GM21529 (cell line): Measurements from ENCODE around the gene ARL6IP4.

Experiments used
- ATAC-seq: cut with Tn5 transposase; IDR thresholded peaks from one replicate; pipeline ENCODE4 v1.9.1; 2021; ENCODE audit not compliant: unreplicated experiment

Gene ARL6IP4

DNA sequence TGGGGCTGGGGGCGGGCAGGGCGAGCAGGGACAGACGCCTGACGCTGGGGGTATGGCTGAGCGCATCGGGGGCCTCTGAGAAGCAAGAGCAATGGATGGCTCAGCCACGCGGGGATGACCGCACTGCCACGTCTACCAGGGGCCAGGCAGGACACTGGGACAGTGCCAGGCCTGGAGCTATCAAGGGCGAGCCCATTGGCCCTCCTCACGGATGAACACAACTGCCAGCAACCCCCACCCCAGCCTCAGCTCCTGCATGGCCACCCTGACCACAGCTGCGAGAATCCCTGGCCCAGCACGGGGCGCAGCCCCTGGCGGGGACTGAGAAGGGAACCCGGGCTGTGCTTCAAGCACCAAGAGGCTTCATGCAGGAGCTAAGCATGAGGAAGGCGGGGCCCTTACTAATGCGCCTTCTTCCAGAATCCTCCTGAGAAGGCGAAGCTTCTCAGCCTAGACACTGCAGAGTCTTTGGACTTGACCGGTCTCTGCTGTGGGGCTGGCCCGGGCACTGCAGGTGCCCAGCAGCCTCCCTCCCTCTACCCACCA, 9.5 kb downstream of the ARL6IP4 start:
- ATAC-seq: no peak

DNA sequence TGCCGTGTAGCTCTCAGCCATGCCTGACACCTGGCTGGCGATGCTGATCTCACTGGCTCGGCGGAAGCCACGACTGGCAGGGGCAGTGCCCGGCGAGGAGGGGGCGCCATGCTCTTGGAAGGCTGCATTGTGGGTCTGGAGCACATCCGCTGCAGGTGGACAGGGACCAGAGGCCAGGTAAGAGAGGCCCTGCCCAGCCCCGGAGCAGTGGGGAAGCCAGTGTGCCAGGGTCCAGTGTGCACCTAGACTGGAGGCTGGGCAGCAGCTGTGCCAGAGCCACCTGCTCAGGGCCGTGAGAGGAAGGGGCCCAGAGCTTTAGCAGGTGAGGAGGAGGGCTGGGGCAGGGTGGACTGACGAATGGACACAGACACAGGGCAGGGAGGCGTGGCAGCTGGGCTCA, 10.1 kb downstream of the ARL6IP4 start:
- ATAC-seq: no peak

DNA sequence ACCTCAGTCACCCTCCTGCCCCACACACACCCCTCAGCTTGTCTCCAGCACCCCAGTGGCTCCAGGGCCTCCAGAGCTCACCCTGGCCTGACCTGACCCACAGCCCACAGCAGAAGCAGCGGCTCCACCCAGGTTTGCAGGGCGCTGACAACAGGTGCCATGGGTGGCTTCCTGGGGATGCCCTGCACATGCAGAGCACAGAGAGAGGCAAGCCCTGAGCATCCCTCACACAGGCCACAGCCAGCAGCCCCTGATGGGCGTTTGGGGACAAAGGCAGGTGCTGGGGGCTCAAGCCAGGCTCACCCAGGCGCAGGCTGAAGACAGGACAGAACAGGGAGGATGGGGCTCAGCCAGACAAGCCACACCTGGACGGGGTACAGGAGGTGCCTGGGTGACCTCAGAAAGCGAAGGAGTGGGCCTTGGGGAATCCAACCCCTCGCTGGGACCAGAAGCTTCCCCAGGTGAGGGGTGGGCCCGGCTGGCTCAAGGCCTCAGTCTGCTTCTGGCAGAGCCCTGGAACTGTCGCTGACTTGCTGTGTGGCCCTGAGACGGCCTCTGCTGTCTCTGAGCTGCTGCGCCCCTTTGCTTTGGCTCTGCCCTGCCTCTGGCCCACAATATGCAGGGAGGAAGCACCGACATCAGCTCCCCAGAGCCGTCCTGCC, 10.6 kb downstream of the ARL6IP4 start:
- no peak for ATAC-seq

DNA sequence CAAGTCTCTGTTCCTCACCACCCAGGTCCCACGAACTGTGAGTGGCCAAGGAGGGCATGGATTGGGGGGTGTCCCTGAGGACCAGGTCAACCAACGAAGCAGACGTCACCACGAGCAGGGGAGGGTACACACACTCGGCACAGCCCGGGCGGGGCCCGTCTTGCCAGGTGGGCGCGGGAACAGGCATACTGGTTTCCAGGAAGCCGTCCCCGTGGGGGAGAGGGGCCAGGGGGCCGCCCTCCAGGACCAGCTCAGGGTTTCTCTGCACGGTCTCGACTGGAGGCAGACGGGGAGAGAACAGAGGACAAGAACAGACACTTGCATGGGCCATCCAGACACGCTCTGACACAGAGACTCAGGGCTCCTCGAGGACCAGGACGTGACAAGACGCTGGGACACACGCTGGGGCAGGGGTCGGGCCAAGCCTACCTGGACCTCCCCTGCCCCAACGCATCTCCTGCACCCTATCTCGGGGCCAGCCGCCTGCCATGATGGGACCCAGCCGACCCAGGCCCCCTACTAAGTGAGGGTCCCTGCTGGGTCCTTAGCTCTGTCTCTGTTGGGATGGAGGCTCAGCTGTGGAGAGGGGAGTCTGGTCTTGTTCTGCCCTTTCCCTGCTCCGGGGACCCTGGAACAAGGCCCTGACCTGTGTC, 11.3 kb downstream of the ARL6IP4 start:
- no peak for ATAC-seq

DNA sequence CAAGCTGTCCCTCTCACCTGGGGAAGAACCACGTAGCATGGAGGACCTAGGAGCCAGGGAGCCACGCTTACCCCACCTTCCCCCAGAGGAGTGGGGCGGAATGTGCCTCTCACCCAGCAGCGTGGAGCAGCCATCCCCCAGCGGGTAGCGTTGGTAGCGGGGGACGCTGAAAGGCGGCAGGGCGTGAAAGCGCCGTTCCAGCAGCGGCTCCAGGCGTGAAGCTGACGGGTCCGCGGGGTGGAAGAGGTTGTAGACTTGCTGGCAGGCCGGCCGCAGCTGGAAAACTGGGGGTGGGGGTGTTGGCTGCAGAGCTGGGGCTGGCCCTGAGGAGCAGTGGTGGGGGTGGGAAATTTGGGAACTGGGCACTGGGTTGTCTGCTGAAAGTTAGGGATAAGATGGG, 11.9 kb downstream of the ARL6IP4 start:
- no peak for ATAC-seq

DNA sequence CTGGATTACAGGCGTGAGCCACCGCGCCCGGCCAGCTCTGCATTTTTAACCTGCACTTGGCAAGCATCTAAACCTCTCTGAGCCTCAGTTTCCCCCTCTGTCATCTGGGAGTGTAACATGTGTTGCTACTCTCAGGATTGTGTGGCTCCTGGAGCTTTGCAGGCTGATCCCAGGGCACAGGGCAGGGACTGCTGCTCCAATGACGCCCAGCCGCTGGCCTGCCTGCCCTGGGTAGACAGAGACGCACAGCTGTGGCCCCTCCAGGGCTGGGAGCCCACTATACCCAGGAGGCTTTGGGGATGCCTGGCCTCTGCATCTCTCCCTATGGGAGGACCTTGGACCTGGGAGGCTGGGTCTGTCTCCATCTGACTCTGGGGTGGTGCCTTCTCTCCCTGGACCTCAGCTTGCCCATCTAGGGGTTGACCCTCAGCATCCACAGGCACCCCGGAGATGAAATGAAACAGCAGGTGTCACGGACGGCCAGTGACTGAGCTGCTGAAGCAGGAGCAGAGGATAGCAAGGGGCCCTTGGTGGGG, 13.7 kb downstream of the ARL6IP4 start:
- ATAC-seq: no peak

DNA sequence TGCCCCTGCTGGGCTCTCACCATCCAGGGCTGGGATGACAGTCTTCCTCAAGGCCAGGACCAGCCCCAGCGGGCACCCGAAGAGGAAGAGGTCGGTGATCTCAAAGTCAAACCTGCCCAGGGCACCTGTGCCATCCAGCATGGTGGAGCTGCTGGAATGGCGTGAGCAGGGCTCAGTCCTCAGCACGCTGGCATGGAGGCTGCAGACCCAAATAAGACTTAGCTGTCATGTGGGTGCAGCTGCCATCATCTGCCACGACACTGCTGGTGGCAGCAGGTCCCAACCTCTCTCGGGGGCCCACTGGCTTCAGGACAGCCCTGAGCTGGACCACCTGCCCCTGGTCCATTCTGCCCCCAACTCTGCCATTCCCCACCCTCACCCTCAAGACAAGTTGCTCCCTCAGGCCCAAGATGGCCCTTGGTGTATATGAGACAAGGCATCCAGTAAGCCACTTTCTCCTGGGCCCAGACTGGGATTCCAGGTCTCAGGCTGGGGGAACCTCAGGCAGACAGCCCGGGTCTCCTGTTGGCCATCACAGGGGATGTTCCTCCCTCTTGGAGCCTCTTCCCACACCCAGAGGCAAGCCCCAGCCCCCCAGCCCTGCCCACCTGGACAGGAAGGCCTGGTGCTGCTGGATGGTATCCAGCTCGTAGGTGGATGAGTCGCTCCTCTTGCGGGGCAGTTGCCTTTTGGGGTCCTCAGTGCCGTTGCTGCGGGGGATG, 14.5 kb downstream of the ARL6IP4 start:
- ATAC-seq: no peak

DNA sequence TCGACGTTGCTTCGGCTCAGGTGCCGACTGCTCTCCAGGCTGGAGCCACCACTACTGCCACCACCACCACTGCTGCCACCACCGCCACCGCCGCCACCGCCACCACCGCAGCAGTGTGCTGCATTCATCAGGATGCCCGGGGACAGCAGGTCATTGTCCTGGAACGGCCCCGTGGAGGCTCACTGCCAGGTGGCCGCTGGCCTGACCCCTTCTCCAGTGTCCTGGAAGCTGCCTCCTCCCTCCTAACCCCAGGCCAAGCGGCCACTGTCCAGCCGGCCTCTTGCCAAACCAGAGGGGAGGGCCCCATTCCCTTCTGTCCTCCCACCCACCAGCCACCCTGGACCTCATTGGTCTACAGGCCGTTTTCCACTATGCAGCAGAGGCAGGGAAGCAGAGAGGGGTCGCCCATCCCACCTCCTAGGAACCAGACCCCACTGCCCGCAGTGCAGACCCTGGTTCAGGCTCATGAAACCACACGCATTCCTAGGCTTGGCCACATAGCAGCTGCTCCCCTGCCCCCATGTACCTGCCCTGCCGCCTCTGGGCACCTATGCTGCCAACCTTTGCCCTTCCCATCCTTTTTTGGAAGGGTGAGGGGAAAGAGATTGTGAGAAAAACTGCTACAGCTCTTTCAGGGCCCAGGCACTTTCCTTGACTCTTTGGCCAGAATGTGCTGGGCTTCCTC, 15.2 kb downstream of the ARL6IP4 start:
- ATAC-seq: no peak

DNA sequence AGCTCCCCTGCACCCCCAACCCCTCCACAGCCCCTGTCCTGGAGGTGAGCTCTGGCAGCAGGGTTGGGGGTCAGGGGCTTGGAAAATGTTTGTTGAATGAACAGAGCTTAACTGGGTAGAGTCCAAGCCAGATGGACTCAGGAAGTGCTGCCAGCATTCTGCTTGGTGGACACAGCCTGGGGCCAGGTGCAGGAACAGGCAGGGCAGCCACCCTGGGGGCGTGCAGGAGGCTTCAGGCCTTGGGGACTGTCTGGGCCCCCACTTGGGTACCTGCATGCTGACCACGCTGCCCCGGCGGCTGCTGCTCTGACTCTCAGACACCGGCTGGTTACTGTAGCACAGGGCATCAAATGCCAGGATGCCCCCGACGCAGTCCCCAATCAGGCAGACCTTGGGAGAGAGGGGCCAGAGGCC, 15.7 kb downstream of the ARL6IP4 start:
- no peak for ATAC-seq

DNA sequence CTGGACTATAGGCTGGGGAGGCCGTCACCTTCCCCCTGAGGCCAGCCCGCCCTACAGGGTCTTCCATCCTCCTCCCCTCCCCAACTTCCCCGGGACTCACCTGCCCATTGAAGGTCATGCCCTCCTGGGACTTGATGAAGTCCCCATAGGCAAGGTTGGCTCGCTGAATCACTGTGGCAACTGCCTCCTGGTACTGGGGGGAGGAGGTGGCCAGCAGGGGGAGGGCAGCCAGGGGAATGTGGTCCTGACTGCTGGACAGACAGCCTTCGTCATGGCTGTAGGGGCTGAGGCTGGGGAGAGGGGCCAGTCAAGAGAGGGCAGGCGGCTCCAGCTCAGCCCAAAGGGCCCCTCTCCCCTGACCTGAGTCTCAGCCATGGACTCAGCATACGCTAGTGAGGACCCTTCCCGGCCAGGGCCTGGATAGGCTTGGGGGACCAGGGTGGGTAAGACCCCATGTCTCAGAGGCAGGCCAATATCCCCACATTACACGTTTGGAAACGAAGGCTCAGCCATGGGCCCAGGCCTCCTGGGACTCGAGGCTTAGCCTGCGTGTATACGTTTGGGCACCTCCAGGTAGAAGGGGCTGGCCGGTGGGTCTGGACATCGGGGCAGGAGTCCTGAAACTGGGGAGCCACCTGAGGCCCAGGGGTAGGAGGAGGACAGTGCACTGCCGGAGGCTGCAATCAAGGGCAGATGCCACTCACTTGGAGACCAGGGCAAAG, 16.3 kb downstream of the ARL6IP4 start:
- no peak for ATAC-seq

DNA sequence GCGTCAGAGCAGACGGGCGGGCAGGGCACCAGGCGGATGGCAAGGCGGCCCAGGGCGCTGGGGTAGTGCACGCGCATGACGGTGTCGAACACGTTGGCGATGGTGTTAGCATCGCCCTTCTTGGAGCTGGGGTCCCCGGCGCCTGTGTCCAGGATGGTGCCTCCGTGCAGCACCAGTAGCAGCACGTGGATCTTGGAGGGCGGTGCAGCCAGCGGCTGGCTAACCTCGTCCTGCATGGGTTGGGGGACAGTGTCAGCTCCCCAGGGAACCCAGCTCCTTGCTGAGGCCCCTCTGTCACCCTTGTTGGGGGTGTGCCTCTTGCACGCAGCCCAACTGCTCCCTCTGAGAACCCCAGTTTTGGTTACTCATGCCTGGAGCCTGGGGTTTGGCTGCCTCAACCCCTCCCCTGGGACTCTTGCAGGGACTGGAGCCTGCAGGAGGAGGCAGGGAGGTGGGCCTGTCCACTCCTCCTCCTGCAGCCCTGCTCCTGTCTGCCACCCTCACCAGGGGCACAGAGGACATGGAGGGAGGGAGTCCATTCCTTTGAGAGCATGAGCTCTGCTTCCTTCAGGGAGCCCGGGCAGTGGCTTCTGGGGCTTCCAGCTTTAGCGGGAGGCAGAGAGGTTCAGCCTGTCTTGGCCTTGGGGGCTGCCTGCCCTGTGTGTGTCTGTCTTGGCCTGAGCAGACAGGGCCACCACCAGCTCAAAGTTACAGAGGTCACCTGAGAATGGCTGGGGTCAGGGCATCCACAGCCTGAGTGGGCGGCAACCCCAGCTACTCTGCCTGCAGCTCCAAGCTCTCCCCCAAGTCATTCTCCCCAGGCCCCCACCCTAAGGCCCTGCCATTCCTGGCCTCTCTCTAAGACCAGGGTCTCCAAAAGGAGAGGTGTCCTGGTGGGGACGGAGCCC, 17.1 kb downstream of the ARL6IP4 start:
- ATAC-seq: no peak

DNA sequence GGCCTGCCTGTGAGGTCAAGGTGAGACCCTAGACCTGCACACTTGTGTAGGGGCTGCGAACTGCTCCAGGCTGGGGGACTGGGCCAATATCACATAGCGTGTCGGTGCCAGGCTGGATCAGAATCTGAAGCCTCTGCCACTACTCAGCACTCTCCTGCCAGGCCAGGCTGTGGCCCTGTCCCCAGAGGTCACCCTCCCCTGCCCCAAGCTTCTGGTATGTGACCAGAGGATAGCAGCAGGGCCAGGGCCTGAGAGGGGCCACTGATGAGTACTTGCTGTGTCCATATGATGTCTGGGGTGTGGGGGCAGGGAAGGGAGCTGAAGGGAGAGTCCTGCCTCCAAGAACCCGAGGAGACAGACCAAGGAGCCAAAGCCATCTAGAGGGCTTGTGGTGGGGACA, 17.8 kb downstream of the ARL6IP4 start:
- ATAC-seq: no peak

DNA sequence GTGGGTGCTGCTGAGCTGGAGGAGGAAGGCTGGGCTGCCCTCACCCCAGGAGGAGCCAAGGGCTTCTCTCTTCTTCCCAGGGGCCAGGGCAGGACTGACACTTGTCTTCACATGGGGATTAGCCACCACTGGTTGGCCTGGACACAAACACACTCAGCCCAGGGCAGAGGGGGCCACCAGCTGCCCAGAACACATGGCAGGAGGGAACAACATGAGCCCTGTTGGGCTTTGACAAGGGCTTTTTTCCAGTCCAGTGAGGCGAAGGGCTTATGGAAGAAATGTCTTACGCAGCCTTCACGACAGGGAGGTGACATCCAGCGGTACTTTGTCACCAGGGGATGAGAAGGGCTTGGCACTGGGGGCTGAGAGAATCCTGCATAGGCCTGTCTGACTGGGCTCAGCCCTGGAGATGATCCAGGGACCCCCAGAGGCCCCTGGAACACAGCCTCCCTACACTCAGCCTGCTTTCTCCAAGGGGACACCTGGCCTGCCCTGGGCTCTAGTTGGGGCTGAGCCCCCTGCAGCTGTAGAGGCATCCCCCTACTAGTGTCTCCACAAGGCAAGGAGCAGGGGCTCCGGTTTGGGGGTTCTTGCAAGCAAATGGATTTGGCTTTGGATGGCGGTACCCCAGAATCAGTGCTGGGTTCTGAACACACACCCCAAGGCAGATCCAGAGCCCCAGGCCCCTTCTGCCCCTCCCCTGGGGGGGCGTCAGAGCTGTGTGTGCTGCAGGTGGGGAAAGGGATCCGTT, 18.9 kb downstream of the ARL6IP4 start:
- no peak for ATAC-seq

DNA sequence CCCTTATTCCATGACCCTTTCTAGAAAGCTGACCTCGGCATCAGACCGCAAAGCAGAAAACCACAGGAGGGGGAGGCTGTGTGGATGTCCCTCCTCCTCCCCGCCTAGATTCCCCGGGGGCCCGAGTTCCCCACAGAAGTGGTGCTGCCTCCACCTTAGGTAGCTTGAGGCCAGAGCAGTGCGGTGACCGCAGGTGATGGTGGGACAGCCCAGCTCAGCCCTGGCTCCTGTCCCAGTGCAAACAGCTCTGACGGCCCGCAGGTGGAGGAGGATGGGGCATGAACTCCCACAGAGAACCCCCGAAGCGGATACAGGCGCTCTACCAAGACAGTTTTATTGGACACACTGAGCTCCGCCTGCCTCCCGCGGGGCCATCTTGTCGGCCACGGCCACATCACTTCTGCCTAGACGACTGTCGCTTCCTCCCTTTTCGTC, 19.5 kb downstream of the ARL6IP4 start:
- ATAC-seq: no peak

DNA sequence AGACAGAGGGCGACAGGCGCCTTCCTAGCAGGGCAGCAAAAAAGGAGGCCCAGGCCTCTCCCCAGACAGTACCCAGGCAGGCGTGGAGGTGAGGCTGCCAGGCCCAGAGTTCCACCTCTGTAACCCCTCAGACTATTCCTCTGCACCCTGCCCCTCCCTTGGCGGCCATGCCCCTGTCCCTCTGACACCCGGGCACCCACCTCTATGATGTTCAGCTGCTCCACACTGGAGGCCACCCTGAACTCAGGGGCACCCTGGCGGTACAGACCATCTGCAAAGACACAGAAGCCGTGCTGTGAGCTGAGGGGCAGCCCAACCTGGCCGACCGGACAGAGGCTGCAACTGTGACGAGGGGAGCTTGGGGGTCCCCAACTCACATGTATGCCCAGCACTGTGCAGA, 20.1 kb downstream of the ARL6IP4 start:
- no peak for ATAC-seq

DNA sequence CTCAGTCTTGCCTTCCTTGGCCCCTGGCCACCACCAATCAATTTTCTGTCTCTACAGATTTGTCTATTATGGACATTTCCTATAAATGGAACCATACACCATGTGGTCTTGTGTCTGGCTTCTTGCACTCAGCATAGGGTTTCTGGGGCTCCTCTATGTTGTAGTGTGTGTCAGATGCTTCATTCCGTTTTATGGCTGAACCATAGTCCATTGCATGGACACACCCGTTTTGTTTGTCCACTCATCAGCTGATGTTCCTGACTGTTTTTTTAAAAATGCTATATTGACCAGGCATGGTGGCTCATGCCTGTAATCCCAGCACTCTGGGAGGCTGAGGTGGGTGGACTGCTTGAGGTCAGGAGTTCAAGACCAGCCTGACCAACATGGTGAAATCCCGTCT, 21.0 kb downstream of the ARL6IP4 start:
- ATAC-seq: no peak

DNA sequence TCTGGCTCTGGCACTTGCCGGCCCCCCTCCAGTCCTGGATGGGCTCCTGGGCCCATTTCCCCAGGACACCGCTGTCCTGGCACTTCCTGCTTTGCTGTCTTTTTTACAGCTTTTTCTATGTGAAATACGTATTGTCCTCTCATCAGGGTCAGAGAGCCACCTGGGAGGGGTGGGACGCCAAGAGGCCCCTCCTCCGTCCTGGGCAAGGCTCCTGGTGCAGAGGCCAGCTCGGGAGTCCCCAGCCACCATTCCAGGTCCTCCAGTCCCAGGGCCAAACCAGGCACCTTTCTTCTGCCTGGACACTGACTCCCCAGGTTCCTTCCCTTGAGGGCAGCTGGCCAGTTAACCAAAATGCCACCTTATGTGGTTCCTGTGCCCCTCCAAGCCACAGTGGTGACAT, 22.8 kb downstream of the ARL6IP4 start:
- ATAC-seq: no peak

DNA sequence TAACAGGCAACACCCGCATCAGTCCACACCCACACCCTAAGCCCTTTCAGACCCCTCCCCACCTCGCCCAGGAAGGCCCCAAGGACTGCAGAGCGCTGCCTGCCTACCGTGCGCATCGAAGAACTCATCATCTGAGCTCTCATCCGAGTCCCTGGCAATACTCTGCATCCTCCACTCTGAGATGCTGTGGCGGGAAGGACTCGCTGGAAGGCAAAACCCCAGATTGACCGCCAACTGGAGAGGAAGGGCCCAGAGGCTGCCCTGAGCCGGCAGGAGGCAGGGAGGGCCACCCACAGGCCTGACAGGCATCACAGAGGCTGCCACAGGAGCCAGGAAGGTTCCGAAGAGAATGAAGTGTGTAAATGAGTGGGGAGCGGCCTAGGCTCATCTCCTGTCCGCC, 23.8 kb downstream of the ARL6IP4 start:
- no peak for ATAC-seq
